ENCODE data around the gene GNG12. TPM values are rescaled to one million over a fixed set of nuclear protein-coding genes. Genes with fewer than 3 reads are reported as not detected.

GNG12 gene
- total and polyA plus RNA-seq, 4 donors, result 84.9 to 175 (median 110) TPM

GRCh38 chr1:67755619-67756018 is 77.6 kb downstream of the GNG12 start:
- Histone ChIP-seq H3K9me3 (ENCODE audit: control insufficient read depth, low read length) (no peaks in the 10 kb centered on the region), H3K4me3 (ENCODE audit: low read length in 2 of 2) (no peak overlapping the region), H3K27ac (ENCODE audit: low read depth in 1 of 2, low read length in 2 of 2) (no peak overlapping the region), H3K27me3 (ENCODE audit: control insufficient read depth in 1 of 2, insufficient read depth in 2 of 2, low read length in 1 of 2) (no peaks in the 10 kb centered on the region), H3K4me1 (ENCODE audit: control insufficient read depth in 1 of 2, insufficient read depth in 2 of 2, low read length in 2 of 2) (peaks cover 13% of the 10 kb centered on the region in 2 donors), H3K36me3 (ENCODE audit: control insufficient read depth in 1 of 2, insufficient read depth in 2 of 2, low read length in 1 of 2) (no peaks in the 10 kb centered on the region)
- DNase-seq, result no peak
- 70 to 86% methylated on average over 2 of the region's 2 CpGs for WGBS, 2 donors
- no peak for ATAC-seq (ENCODE audit: low FRiP score)
- intact Hi-C loops (cut with DNase I), result no loop called here

GRCh38 chr1:67755160-67755559 is 78.1 kb downstream of the GNG12 start:
- DNase-seq (no peak), ATAC-seq (ENCODE audit: low FRiP score) (no peak)
- Histone ChIP-seq H3K4me3 (ENCODE audit: low read length in 2 of 2) (no peak overlapping the region), H3K36me3 (ENCODE audit: control insufficient read depth in 1 of 2, insufficient read depth in 2 of 2, low read length in 1 of 2) (no peaks in the 10 kb centered on the region), H3K27me3 (ENCODE audit: control insufficient read depth in 1 of 2, insufficient read depth in 2 of 2, low read length in 1 of 2) (no peaks in the 10 kb centered on the region), H3K4me1 (ENCODE audit: control insufficient read depth in 1 of 2, insufficient read depth in 2 of 2, low read length in 2 of 2) (peaks cover 13 to 15% of the 10 kb centered on the region in 2 donors), H3K27ac (ENCODE audit: low read depth in 1 of 2, low read length in 2 of 2) (no peak overlapping the region), H3K9me3 (ENCODE audit: control insufficient read depth, low read length) (no peaks in the 10 kb centered on the region)
- WGBS, 2 donors, result 95 to 97% methylated on average over 2 of the region's 2 CpGs
- intact Hi-C loops (cut with DNase I), result no loop called here

GRCh38 chr1:67754526-67754920 is 78.7 kb downstream of the GNG12 start:
- Histone ChIP-seq H3K27ac (ENCODE audit: low read depth in 1 of 2, low read length in 2 of 2) (no peak overlapping the region), H3K4me3 (ENCODE audit: low read length in 2 of 2) (no peak overlapping the region), H3K9me3 (ENCODE audit: control insufficient read depth, low read length) (no peaks in the 10 kb centered on the region), H3K27me3 (ENCODE audit: control insufficient read depth in 1 of 2, insufficient read depth in 2 of 2, low read length in 1 of 2) (no peaks in the 10 kb centered on the region), H3K36me3 (ENCODE audit: control insufficient read depth in 1 of 2, insufficient read depth in 2 of 2, low read length in 1 of 2) (no peaks in the 10 kb centered on the region), H3K4me1 (ENCODE audit: control insufficient read depth in 1 of 2, insufficient read depth in 2 of 2, low read length in 2 of 2) (peaks cover 13 to 16% of the 10 kb centered on the region in 2 donors)
- WGBS, 2 donors, result 88 to 89% methylated on average over 4 of the region's 4 CpGs
- intact Hi-C loops (cut with DNase I), result no loop called here
- DNase-seq (no peak), ATAC-seq (ENCODE audit: low FRiP score) (no peak)

GRCh38 chr1:67753776-67754525 is 79.3 kb downstream of the GNG12 start:
- Histone ChIP-seq H3K27me3 (ENCODE audit: control insufficient read depth in 1 of 2, insufficient read depth in 2 of 2, low read length in 1 of 2) (no peaks in the 10 kb centered on the region), H3K4me1 (ENCODE audit: control insufficient read depth in 1 of 2, insufficient read depth in 2 of 2, low read length in 2 of 2) (peaks cover 13 to 16% of the 10 kb centered on the region in 2 donors)
- intact Hi-C loops (cut with DNase I), result no loop called here

GRCh38 chr1:67752306-67752705 is 81.0 kb downstream of the GNG12 start:
- 36 to 42% methylated on average over 2 of the region's 2 CpGs for WGBS, 2 donors
- intact Hi-C loops (cut with DNase I), result no loop called here
- H3K4me1 ChIP-seq (ENCODE audit: control insufficient read depth in 1 of 2, insufficient read depth in 2 of 2, low read length in 2 of 2), result peaks cover 13 to 20% of the 10 kb centered on the region in 2 donors

More at GRCh38 chr1:67753776-67754525, 79.3 kb downstream of the GNG12 start:
- H3K36me3 ChIP-seq (ENCODE audit: control insufficient read depth in 1 of 2, insufficient read depth in 2 of 2, low read length in 1 of 2), result no peaks in the 10 kb centered on the region
- no peaks in the 10 kb centered on the region for H3K9me3 ChIP-seq (ENCODE audit: control insufficient read depth, low read length)
- H3K27ac ChIP-seq (ENCODE audit: low read depth in 1 of 2, low read length in 2 of 2), result no peak overlapping the region
- no peak for DNase-seq
- ATAC-seq (ENCODE audit: low FRiP score), result no peak
- 70 to 73% methylated on average over 17 of the region's 17 CpGs for WGBS, 2 donors
- no peak overlapping the region for H3K4me3 ChIP-seq (ENCODE audit: low read length in 2 of 2)

GRCh38 chr1:67750691-67751054 is 82.6 kb downstream of the GNG12 start:
- H3K36me3 ChIP-seq (ENCODE audit: control insufficient read depth in 1 of 2, insufficient read depth in 2 of 2, low read length in 1 of 2), result no peaks in the 10 kb centered on the region
- H3K4me1 ChIP-seq (ENCODE audit: control insufficient read depth in 1 of 2, insufficient read depth in 2 of 2, low read length in 2 of 2), result peaks cover 11 to 20% of the 10 kb centered on the region in 2 donors
- H3K27me3 ChIP-seq (ENCODE audit: control insufficient read depth in 1 of 2, insufficient read depth in 2 of 2, low read length in 1 of 2), result no peaks in the 10 kb centered on the region
- ATAC-seq (ENCODE audit: low FRiP score), result no peak
- peak overlapping the region; percentile 97 to 98 for H3K27ac ChIP-seq (ENCODE audit: low read depth in 1 of 2, low read length in 2 of 2)
- intact Hi-C loops (cut with DNase I), result no loop called here
- WGBS, 2 donors, result 26 to 28% methylated on average over 1 of the region's 1 CpG
- no peaks in the 10 kb centered on the region for H3K9me3 ChIP-seq (ENCODE audit: control insufficient read depth, low read length)
- no peak for DNase-seq
- H3K4me3 ChIP-seq (ENCODE audit: low read length in 2 of 2), result no peak overlapping the region

More at GRCh38 chr1:67752306-67752705, 81.0 kb downstream of the GNG12 start:
- H3K27me3 ChIP-seq (ENCODE audit: control insufficient read depth in 1 of 2, insufficient read depth in 2 of 2, low read length in 1 of 2), result no peaks in the 10 kb centered on the region
- ATAC-seq (ENCODE audit: low FRiP score), result no peak
- H3K9me3 ChIP-seq (ENCODE audit: control insufficient read depth, low read length), result no peaks in the 10 kb centered on the region
- H3K36me3 ChIP-seq (ENCODE audit: control insufficient read depth in 1 of 2, insufficient read depth in 2 of 2, low read length in 1 of 2), result no peaks in the 10 kb centered on the region
- DNase-seq, result no peak
- no peak overlapping the region for H3K4me3 ChIP-seq (ENCODE audit: low read length in 2 of 2)
- peak overlapping the region; percentile 76 to 98 for H3K27ac ChIP-seq (ENCODE audit: low read depth in 1 of 2, low read length in 2 of 2)

GRCh38 chr1:67749844-67750690 is 83.2 kb downstream of the GNG12 start:
- H3K9me3 ChIP-seq (ENCODE audit: control insufficient read depth, low read length), result no peaks in the 10 kb centered on the region
- H3K36me3 ChIP-seq (ENCODE audit: control insufficient read depth in 1 of 2, insufficient read depth in 2 of 2, low read length in 1 of 2), result no peaks in the 10 kb centered on the region
- H3K4me3 ChIP-seq (ENCODE audit: low read length in 2 of 2), result peak overlapping the region in 1 of 2 donors; percentile 21
- intact Hi-C loops (cut with DNase I), result loop anchor here (2.0 to 5.0 kb wide), 2 partner anchors 43 to 63 kb away; no protein-coding TSS in a partner anchor
- WGBS, 2 donors, result 9 to 12% methylated on average over 8 of the region's 8 CpGs
- peak; percentile 86 for ATAC-seq (ENCODE audit: low FRiP score)
- no peaks in the 10 kb centered on the region for H3K27me3 ChIP-seq (ENCODE audit: control insufficient read depth in 1 of 2, insufficient read depth in 2 of 2, low read length in 1 of 2)
- peaks cover 15 to 20% of the 10 kb centered on the region in 2 donors for H3K4me1 ChIP-seq (ENCODE audit: control insufficient read depth in 1 of 2, insufficient read depth in 2 of 2, low read length in 2 of 2)
- peak overlapping the region; percentile 97 to 98 for H3K27ac ChIP-seq (ENCODE audit: low read depth in 1 of 2, low read length in 2 of 2)
- peak; percentile 61 to 76 for DNase-seq

GRCh38 chr1:67749263-67749843 is 83.9 kb downstream of the GNG12 start:
- ATAC-seq (ENCODE audit: low FRiP score) (no peak), DNase-seq (no peak)
- intact Hi-C loops (cut with DNase I), result loop anchor here (2.0 to 5.0 kb wide), 2 partner anchors 42 to 63 kb away; no protein-coding TSS in a partner anchor
- Histone ChIP-seq H3K9me3 (ENCODE audit: control insufficient read depth, low read length) (no peaks in the 10 kb centered on the region), H3K36me3 (ENCODE audit: control insufficient read depth in 1 of 2, insufficient read depth in 2 of 2, low read length in 1 of 2) (no peaks in the 10 kb centered on the region), H3K27ac (ENCODE audit: low read depth in 1 of 2, low read length in 2 of 2) (peak overlapping the region; percentile 84 to 99), H3K4me3 (ENCODE audit: low read length in 2 of 2) (no peak overlapping the region), H3K4me1 (ENCODE audit: control insufficient read depth in 1 of 2, insufficient read depth in 2 of 2, low read length in 2 of 2) (peaks cover 15 to 18% of the 10 kb centered on the region in 2 donors), H3K27me3 (ENCODE audit: control insufficient read depth in 1 of 2, insufficient read depth in 2 of 2, low read length in 1 of 2) (no peaks in the 10 kb centered on the region)
- WGBS, 2 donors, result 6 to 16% methylated on average over 5 of the region's 5 CpGs
